ENCODE measurements around the gene KYAT1. TPM values are rescaled to one million over a fixed set of nuclear protein-coding genes. Genes with fewer than 3 reads are reported as not detected.
"Not testable (repeated sequence)": the region's sequence is repeated elsewhere in the genome, so short reads cannot be mapped to it uniquely, and the experiment has no call there.

KYAT1 gene
- total RNA-seq, 1 experiment from 2014 or later: 7.7 TPM

GRCh38 chr9:128820665-128821583 is 60.8 kb downstream of the KYAT1 start:
- no peak for DNase-seq (ENCODE audit: low read depth)

- no peak for DNase-seq (ENCODE audit: low read depth)
Observed at GRCh38 chr9:128819716-128820664, 61.8 kb downstream of the KYAT1 start.

- no peak for DNase-seq (ENCODE audit: low read depth)
Observed at GRCh38 chr9:128818839-128819715, 62.7 kb downstream of the KYAT1 start.

DNA sequence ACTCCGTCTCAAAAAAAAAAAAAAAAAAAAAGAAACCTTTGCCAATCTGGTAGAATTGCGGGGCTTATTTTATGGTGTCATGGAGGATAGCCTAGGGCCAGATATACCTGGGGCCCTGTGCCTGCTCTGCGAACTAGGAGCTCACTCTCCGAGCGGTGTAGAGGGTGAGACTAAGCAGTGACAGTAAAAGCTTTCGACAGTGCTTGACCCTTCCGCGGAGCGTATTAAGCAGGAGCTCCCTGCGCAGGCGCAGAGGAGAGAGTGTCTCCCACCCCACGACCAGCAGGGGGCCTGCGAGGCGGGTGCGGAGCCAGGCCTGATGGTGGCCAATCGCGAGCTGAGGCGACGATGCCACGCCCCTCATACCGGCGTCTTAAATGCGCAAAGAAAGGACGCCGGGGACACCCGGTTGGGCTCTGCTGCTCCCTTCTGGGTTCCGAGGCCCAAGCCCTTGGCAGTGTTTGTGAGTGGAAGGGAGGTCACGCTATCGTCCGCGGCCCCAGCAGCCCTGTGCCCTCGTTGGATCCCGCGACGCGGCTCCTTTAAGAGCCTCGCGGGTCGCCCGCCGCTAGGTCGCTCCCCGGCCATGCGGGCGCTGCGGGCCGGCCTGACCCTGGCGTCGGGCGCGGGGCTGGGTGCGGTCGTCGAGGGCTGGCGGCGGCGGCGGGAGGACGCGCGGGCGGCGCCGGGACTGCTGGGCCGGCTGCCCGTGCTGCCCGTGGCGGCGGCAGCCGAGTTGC is 63.5 kb downstream of the KYAT1 start, which contains the start of gene ENDOG:
TSS of gene ENDOG (plus strand) at position 402 of the 740 bp plus-strand sequence. CDS start at position 587, 185 bp downstream.
- peak; percentile 93 for DNase-seq (ENCODE audit: low read depth)

DNA sequence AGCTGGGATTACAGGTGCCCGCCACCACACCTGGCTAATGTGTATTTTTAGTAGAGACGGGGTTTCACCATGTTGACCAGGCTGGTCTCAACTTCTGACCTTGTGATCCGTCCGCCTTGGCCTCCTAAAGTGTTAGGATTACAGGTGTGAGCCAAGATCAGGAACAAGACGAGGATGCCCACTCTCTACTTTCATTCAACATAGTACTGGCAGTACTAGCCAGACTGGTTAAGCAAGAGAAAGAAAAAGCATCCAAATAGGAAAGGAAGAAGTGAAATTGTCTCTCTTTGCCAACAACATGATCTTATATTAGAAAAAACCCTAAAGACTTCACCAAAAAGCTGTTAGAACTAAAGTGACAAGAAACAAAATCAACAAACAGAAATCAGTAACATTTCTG is 70.9 kb downstream of the KYAT1 start:
- no peak for DNase-seq (ENCODE audit: low read depth)

- no peak for DNase-seq (ENCODE audit: low read depth)
Observed at GRCh38 chr9:128809831-128810230, 71.9 kb downstream of the KYAT1 start.

GRCh38 chr9:128809036-128809599 is 72.6 kb downstream of the KYAT1 start:
- no peak for DNase-seq (ENCODE audit: low read depth)

- no peak for DNase-seq (ENCODE audit: low read depth)
Observed at GRCh38 chr9:128808543-128808942, 73.2 kb downstream of the KYAT1 start.

GRCh38 chr9:128807827-128808226 is 73.9 kb downstream of the KYAT1 start:
- DNase-seq (ENCODE audit: low read depth): no peak

DNA sequence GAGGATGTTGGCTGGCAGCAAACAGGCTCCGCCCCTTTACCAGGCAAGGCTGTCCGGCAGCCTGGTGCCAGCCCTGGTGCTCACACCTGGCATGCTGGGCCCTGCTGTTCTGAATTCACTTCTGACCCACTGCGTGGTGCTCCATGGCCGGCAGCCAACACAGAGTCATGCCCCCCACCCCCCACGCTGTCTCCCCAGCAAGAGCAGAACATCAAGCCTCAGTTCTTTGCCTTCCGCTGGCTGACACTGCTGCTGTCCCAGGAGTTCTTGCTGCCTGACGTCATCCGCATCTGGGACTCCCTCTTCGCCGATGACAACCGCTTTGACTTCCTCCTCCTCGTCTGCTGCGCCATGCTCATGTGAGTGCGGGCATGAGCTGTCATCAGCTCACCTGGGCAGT is 76.1 kb downstream of the KYAT1 start:
- DNase-seq (ENCODE audit: low read depth): no peak

- DNase-seq (ENCODE audit: low read depth): no peak
Observed at GRCh38 chr9:128802482-128802881, 79.3 kb downstream of the KYAT1 start.

DNA sequence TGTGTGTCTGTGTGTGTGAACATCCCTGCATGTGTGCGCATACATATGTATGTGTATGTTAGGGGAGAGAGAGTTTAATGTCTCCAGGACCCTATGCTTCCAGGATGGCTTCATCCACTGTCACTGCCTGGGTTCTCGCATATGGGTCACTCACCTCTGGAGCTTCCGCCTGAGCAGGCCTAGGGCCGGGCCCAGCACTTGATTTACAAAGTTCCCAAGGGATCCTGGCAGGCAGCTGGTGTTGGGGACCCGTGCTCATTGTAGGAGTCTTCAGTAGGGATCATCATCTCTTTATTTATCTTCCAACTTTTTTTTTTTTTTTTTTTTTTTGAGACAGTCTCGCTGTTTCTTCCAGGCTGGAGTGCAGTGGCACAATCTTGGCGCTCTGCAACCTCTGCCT is 81.7 kb downstream of the KYAT1 start:
- no peak for DNase-seq (ENCODE audit: low read depth)

DNA sequence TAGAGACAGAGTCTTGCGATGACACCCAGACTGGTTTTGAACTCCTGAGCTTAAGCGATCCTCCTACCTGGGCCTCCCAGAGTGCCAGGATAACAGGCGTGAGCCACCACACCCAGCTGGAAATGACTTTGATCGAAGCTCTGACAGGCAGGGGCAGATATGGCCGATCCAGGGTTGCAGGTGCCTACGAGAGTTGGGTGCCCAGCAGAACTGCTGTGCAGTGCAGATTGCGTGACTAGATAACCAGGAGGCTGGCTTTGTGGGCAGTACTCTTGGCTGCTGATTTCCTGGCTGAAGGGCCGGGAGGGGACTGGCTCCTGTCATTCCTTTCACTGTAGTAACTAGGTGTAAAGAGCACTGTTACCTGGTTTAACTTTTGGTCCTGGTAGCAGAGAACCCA is 82.9 kb downstream of the KYAT1 start:
- DNase-seq (ENCODE audit: low read depth): no peak

GRCh38 chr9:128794961-128795360 is 86.8 kb downstream of the KYAT1 start:
- DNase-seq (ENCODE audit: low read depth): not testable (repeated sequence)

- no peak for DNase-seq (ENCODE audit: low read depth)
Observed at GRCh38 chr9:128792978-128793686, 88.6 kb downstream of the KYAT1 start.

DNA sequence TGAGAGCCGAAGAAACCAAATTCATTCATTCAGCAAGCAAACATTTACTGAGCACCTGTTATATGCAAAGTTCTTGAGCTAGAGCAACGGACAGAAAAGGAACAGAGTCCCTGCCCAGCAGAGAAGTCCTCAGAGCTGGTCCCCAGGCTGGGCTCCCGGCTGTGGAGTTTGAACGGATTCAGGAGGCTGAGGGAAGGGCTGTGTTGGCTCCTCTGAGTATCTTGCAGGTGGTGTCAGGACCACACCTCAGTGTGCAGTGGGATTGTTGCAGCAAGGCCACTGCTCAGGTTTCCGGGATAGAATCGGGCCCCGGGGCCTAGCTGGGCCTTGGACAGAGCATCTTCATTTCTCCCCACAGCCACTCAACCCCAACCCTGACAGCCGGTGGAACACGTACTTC is 89.6 kb downstream of the KYAT1 start:
- no peak for DNase-seq (ENCODE audit: low read depth)

DNA sequence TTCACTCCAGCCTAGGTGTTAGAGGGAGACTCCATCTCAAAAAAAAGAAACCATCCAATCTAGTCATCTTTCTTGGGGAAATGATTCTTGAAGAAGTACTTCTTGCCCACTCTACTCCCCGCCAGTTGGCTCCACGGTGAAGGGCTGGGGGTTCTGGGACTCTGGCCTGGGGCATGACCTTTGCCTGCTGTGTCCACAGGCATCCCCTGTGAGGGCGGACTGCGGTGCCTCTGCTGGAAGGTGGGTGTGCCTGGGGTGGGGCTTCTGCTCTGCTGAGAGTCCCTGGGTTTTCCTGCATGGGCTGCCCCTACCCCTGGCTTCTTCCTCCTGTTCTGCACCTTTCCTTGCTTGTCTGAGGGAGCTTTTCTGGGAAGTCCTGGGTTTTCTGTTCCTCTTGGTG is 91.2 kb downstream of the KYAT1 start:
- no peak for DNase-seq (ENCODE audit: low read depth)

DNA sequence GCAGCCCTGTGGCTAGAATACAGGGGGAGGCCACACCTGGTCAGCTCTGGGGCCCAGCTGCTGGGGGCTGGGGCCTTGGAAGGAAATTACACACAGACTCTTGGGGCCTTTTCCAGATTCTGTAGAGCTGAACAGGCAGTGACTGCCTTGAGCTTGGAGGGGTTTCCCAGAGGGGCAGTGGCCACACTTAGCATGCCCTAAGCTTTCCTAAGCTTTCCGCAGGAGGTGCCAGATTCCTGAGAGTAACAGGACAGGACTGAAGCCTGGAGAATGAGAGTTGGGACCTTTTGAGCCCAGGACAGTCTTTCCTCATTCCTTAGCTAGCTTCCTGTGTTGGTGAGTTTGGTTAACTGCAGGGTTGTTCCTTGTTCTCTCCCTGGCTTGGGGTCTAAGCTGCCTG is 93.3 kb downstream of the KYAT1 start:
- DNase-seq (ENCODE audit: low read depth): no peak

DNA sequence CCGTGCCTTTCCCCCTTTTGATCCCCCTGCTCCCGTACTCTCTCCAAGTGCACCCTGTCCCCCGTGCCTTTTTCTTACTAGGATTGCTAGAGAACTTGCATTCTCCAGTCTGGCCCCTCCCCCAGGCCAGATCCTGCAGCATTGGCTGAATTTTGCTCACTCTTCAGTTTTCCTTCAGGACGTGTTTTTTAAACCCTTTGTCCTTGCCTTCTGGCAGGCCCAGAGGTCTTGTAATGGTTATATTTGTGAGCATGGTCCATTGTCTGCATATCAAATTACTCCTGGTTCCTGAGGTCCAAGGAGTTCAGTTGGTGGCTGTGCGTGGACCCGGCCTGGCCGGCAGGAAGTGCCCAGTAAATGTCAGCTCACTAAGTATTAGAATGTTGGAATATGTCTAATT is 94.1 kb downstream of the KYAT1 start:
- no peak for DNase-seq (ENCODE audit: low read depth)

All from HT1080 (cell line).